IMR-90 (cell line): Measurements from ENCODE around the gene AOPEP. TPM values are rescaled to one million over a fixed set of nuclear protein-coding genes. Genes with fewer than 3 reads are reported as not detected.

Experiments
- ATAC-seq: fragments of 200-7000 bp; cut with Tn5 transposase; 2 replicates; pipeline ENCODE4 v1.9.1; 2020; ENCODE audit warnings: low read depth, mild to moderate bottlenecking, moderate library complexity
- BruUV-seq: library from RNA; stranded (reverse); fragments of 400-500 nt; replicated peaks from 2 replicates; lab custom pipeline; 2021; lab: Mats Ljungman, UMichigan
- CTCF ChIA-PET: fragments of 300-600 bp; formaldehyde crosslinking; extraction: SDS; loops from one replicate; lab custom pipeline; 2021; ENCODE audit warnings: antibody characterized with exemption; lab: Yijun Ruan, JAX
- POLR2A ChIA-PET: fragments of 300-600 bp; sonication (Branson Sonifier 250); formaldehyde crosslinking; loops from one replicate; lab custom pipeline; 2022; ENCODE audit warnings: antibody characterized with exemption; ENCODE audit not compliant: unreplicated experiment; lab: Charles Lee
- DNase-seq: peaks from one replicate; pipeline ENCODE4 v3.0.0; 2013
- H2AFZ ChIP-seq: replicated peaks from 2 replicates; pipeline ENCODE3; 2013; ENCODE audit warnings: low read length, mild to moderate bottlenecking; ENCODE audit not compliant: poor library complexity
- H2AK5ac ChIP-seq: 2 replicates; pipeline ENCODE4 v1.6.1; 2013; ENCODE audit warnings: low read depth, low read length, inconsistent platforms
- H2AK9ac ChIP-seq: replicated peaks from 2 replicates; pipeline ENCODE3; 2013; ENCODE audit warnings: mild to moderate bottlenecking, low read depth, low read length, moderate library complexity; ENCODE audit not compliant: poor library complexity
- H2BK120ac ChIP-seq: 2 replicates; pipeline ENCODE4 v1.6.1; 2013; ENCODE audit warnings: low read depth, low read length, inconsistent platforms
- H2BK15ac ChIP-seq: 3 replicates; pipeline ENCODE4 v1.6.1; 2013; ENCODE audit warnings: low read depth, low read length, inconsistent platforms
- H2BK20ac ChIP-seq: 2 replicates; pipeline ENCODE4 v1.6.1; 2013; ENCODE audit warnings: low read depth, mild to moderate bottlenecking, inconsistent platforms, low read length, moderate library complexity
- H2BK5ac ChIP-seq: 2 replicates; pipeline ENCODE4 v1.6.1; 2013; ENCODE audit warnings: mild to moderate bottlenecking, low read depth, low read length, inconsistent platforms; ENCODE audit not compliant: poor library complexity, severe bottlenecking
- H3K14ac ChIP-seq: replicated peaks from 2 replicates; pipeline ENCODE4 v1.6.1; 2013; ENCODE audit warnings: low read depth, low read length, inconsistent platforms
- H3K18ac ChIP-seq: 2 replicates; pipeline ENCODE4 v1.6.1; 2013; ENCODE audit warnings: low read depth, low read length, control low read depth
- H3K23ac ChIP-seq: 2 replicates; pipeline ENCODE4 v1.6.1; 2013; ENCODE audit warnings: low read depth, low read length, inconsistent platforms
- H3K27ac ChIP-seq: 2 replicates; pipeline ENCODE4 v1.5.1; 2013; ENCODE audit warnings: mild to moderate bottlenecking, control low read depth, low read length; ENCODE audit not compliant: insufficient read depth
- H3K27me3 ChIP-seq: 2 replicates; pipeline ENCODE4 v1.6.1; 2013; ENCODE audit warnings: low read length; ENCODE audit not compliant: control insufficient read depth, insufficient read depth
- H3K36me3 ChIP-seq: 2 replicates; pipeline ENCODE4 v1.6.1; 2013; ENCODE audit warnings: low read length, mixed read lengths; ENCODE audit not compliant: control insufficient read depth, insufficient read depth
- H3K4ac ChIP-seq: 2 replicates; pipeline ENCODE4 v1.6.1; 2013; ENCODE audit warnings: low read depth, low read length, inconsistent platforms
- H3K4me1 ChIP-seq: 2 replicates; pipeline ENCODE4 v1.6.1; 2013; ENCODE audit warnings: low read length, mixed read lengths; ENCODE audit not compliant: control insufficient read depth, insufficient read depth
- H3K4me2 ChIP-seq: 2 replicates; pipeline ENCODE4 v1.6.1; 2013; ENCODE audit warnings: low read depth, mild to moderate bottlenecking, control low read depth, low read length, moderate library complexity
- H3K4me3 ChIP-seq: 2 replicates; pipeline ENCODE4 v1.5.1; 2013; ENCODE audit warnings: low read depth, mild to moderate bottlenecking, control low read depth, low read length, moderate library complexity; ENCODE audit not compliant: insufficient read depth
- H3K56ac ChIP-seq: 2 replicates; pipeline ENCODE4 v1.6.1; 2013; ENCODE audit warnings: low read length, inconsistent platforms; ENCODE audit not compliant: insufficient read depth; ENCODE audit errors: extremely low read depth
- H3K79me1 ChIP-seq, 2 experiments: 2 replicates each; pipeline ENCODE4 v1.6.1; 2013; ENCODE audit warnings: low read length in 2 of 2, inconsistent platforms in 1 of 2, low read depth in 1 of 2
- H3K9ac ChIP-seq: 2 replicates; pipeline ENCODE4 v1.6.1; 2013; ENCODE audit warnings: low read depth, low read length, control low read depth
- H3K9me1 ChIP-seq: 2 replicates; pipeline ENCODE4 v1.6.1; 2013; ENCODE audit warnings: low read length, inconsistent platforms; ENCODE audit not compliant: insufficient read depth
- H3K9me3 ChIP-seq: 2 replicates; pipeline ENCODE4 v1.6.1; 2013; ENCODE audit warnings: low read length; ENCODE audit not compliant: control insufficient read depth, insufficient read depth
- H4K20me1 ChIP-seq: 2 replicates; pipeline ENCODE4 v1.6.1; 2013; ENCODE audit warnings: low read length, inconsistent platforms; ENCODE audit not compliant: insufficient read depth
- H4K5ac ChIP-seq: 2 replicates; pipeline ENCODE4 v1.6.1; 2013; ENCODE audit warnings: mild to moderate bottlenecking, low read depth, low read length, control low read depth
- H4K8ac ChIP-seq, 2 experiments: 2 replicates each; pipeline ENCODE4 v1.6.1; 2013; ENCODE audit warnings: low read depth in 2 of 2, low read length in 2 of 2, control low read depth in 1 of 2, inconsistent platforms in 1 of 2
- H4K91ac ChIP-seq: 2 replicates; pipeline ENCODE4 v1.6.1; 2013; ENCODE audit warnings: low read depth, low read length, inconsistent platforms; ENCODE audit not compliant: insufficient read depth
- CHD1 ChIP-seq: IDR thresholded peaks from 2 replicates; pipeline ENCODE4 v1.6.1; 2012; ENCODE audit warnings: low read depth, low read length, improper control_type of control experiment
- CTCF ChIP-seq: conservative IDR thresholded peaks from 2 replicates; pipeline ENCODE4 v1.5.1; 2012; ENCODE audit warnings: mild to moderate bottlenecking, low read depth, low read length, improper control_type of control experiment
- ELK1 ChIP-seq: fragments of 150-350 bp; IDR thresholded peaks from 2 replicates; pipeline ENCODE4 v1.6.1; 2016; ENCODE audit warnings: low read depth, mild to moderate bottlenecking, low read length, moderate library complexity, borderline replicate concordance
- FOS ChIP-seq: fragments of 150-350 bp; IDR thresholded peaks from 2 replicates; pipeline ENCODE4 v1.6.1; 2016; ENCODE audit warnings: low read depth, low read length
- POLR2A ChIP-seq: IDR thresholded peaks from 2 replicates; pipeline ENCODE4 v1.6.1; 2012; ENCODE audit warnings: mild to moderate bottlenecking, low read depth, low read length
- RFX5 ChIP-seq: IDR thresholded peaks from 2 replicates; pipeline ENCODE4 v1.8.0; 2012; ENCODE audit warnings: low read depth, mild to moderate bottlenecking, low read length, moderate library complexity
- WGBS, 2 experiments: methylation state at CpG; one replicate each; pipeline versions ENCODE4 v1.1.5 to v1.1.7; 2013; ENCODE audit warnings: missing lambda C conversion rate in 2 of 2; ENCODE audit not compliant: insufficient read length in 1 of 2; ENCODE audit errors: extremely low coverage in 2 of 2; 5-methylcytosine and 5-hydroxymethylcytosine counted together
- dilution Hi-C: fragments of 300-500 bp; cut with HindIII; formaldehyde crosslinking; loops from one replicate; pipeline ENCODE4 v1.14.3; 2018; ENCODE audit warnings: low sequenced_read_pairs; ENCODE audit not compliant: unreplicated experiment
- in situ Hi-C: fragments of 300-500 bp; cut with MboI; formaldehyde crosslinking; loops from 3 replicates; pipeline ENCODE4 v1.14.3; 2019; ENCODE audit warnings: low sequenced_read_pairs, inconsistent platforms, mixed read lengths
- intact Hi-C: fragments of 100-400 bp; cut with micrococcal nuclease; formaldehyde crosslinking; loops from 2 replicates; pipeline ENCODE4 v1.10.0; 2022
- polyA plus RNA-seq, 3 experiments: library from polyadenylated mRNA; depleted of rRNA; stranded (reverse); fragments of >200 nt; gene quantifications; 2 replicates each; pipeline ENCODE4 v1.2.3, GENCODE V29; 2012; ENCODE audit warnings: low replicate concordance in 1 of 3
- total RNA-seq: library from RNA; depleted of rRNA; stranded (reverse); fragments of >200 nt; gene quantifications from 2 replicates; pipeline ENCODE4 v1.2.3, GENCODE V29; 2012

AOPEP gene
- total and polyA plus RNA-seq, 2 of the 4 experiments (the other 2 are of a cell fraction), result 34.9 to 38.7 TPM

GRCh38 chr9:94973451-94973941, 247.0 kb downstream of the AOPEP start:
- peak overlapping the region; percentile 19; the same call in 1 of the 2 replicates for H3K23ac ChIP-seq
- ChIA-PET CTCF (interaction anchor here (0.7 to 1.1 kb wide), 2 partner anchors 10 to 268 kb away, joined by 3 to 5 read pairs; no protein-coding TSS in a partner anchor), POLR2A (no interaction called here)
- H4K5ac ChIP-seq, result peak overlapping the region; percentile 47; the same call in 1 of the 2 replicates
- H3K4me1 ChIP-seq, result peaks cover 18% of the 10 kb centered on the region
- H4K8ac ChIP-seq, result peak overlapping the region; percentile 24 to 26; a peak in 2 of 4 replicates
- peak overlapping the region; percentile 46; the same call in 1 of the 2 replicates for H3K27ac ChIP-seq
- no peak overlapping the region for H2AK9ac ChIP-seq
- H3K4me2 ChIP-seq, result no peak overlapping the region; the same call in 1 of the 2 replicates
- no peaks in the 10 kb centered on the region for H4K20me1 ChIP-seq
- dilution Hi-C loops (no loop called here), intact Hi-C loops (no loop called here), in situ Hi-C loops (no loop called here)
- H3K27me3 ChIP-seq, result no peaks in the 10 kb centered on the region
- H3K9ac ChIP-seq, result no peak overlapping the region
- no CpG with 5 or more reads among the region's 11 CpGs for WGBS, 2 experiments
- no peak for TF ChIP-seq FOS
- TF ChIP-seq CTCF, result no peak
- no peak for TF ChIP-seq CHD1
- no peak for TF ChIP-seq RFX5
- TF ChIP-seq ELK1, result no peak
- TF ChIP-seq POLR2A, result no peak
- H3K36me3 ChIP-seq, result no peaks in the 10 kb centered on the region
- peak overlapping the region; percentile 62; the same call in 1 of the 2 replicates for H3K18ac ChIP-seq
- DNase-seq, result peak; percentile 77
- H2BK120ac ChIP-seq, result peak overlapping the region; percentile 66
- H3K56ac ChIP-seq, result peak overlapping the region; percentile 29; the same call in 1 of the 2 replicates
- H4K91ac ChIP-seq, result peak overlapping the region; percentile 67
- peak overlapping the region; percentile 67 for H3K4ac ChIP-seq
- no peaks in the 10 kb centered on the region for H3K9me3 ChIP-seq
- H3K79me1 ChIP-seq, result peaks cover 0 to 4% of the 10 kb centered on the region in 2 experiments; a peak in 1 of 4 replicates
- no peak overlapping the region for H3K4me3 ChIP-seq
- peak overlapping the region; percentile 32 for H2BK5ac ChIP-seq
- peaks cover 11% of the 10 kb centered on the region for H3K9me1 ChIP-seq
- peak overlapping the region; percentile 23 for H2BK20ac ChIP-seq
- peak; percentile 56 for ATAC-seq
- H2AFZ ChIP-seq, result peak overlapping the region; percentile 41
- peak overlapping the region; percentile 67 for H2AK5ac ChIP-seq
- no TSS peak for BruUV-seq
- peak overlapping the region; percentile 57; the same call in 1 of the 3 replicates for H2BK15ac ChIP-seq
- peak overlapping the region; percentile 47; the same call in 1 of the 2 replicates for H3K14ac ChIP-seq
